K562 (cell line): Measurements from ENCODE around the gene ATL2. TPM values are rescaled to one million over a fixed set of nuclear protein-coding genes. Genes with fewer than 3 reads are reported as not detected.
A peak's percentile ranks its signal among the peaks of the same experiment; 100 is the strongest.

ENCODE experiments used
- ATAC-seq: fragments of 200-7000 bp; cut with Tn5 transposase; 3 replicates; pipeline ENCODE4 v1.9.1; 2020; ENCODE audit warnings: moderate library complexity
- BruUV-seq: library from RNA; stranded (reverse); fragments of 400-500 nt; replicated peaks from 2 replicates; lab custom pipeline; 2021; lab: Mats Ljungman, UMichigan
- CTCF ChIA-PET: fragments of 300-600 bp; formaldehyde crosslinking; extraction: SDS; loops from one replicate; lab custom pipeline; 2021; ENCODE audit warnings: low intra/inter-chr PET ratio; lab: Yijun Ruan, JAX
- POLR2A ChIA-PET: fragments of 300-600, 350-650 bp; sonication (Branson Sonifier 250); formaldehyde crosslinking; extraction: SDS; loops from one replicate; lab custom pipeline; 2021; ENCODE audit warnings: antibody characterized with exemption, inconsistent platforms; lab: Yijun Ruan, JAX
- DNase-seq, 4 experiments: peaks; one replicate each; pipeline versions ENCODE4 v3.0.0 to v3.0.0-alpha.2; 2011 to 2018; ENCODE audit warnings: low spot score in 3 of 4, mixed read lengths in 3 of 4; ENCODE audit errors: extremely low read depth in 1 of 4
- FAIRE-seq: peaks from 2 replicates; lab custom pipeline; 2011; peaks lifted over from hg19 to GRCh38; lab: Jason Lieb, UNC
- H2AFZ ChIP-seq: 2 replicates; pipeline ENCODE4 v1.6.0; 2011; ENCODE audit warnings: low read depth, low read length, control low read depth, inconsistent platforms
- H3K27ac ChIP-seq: fragments of 200-600 bp; 3 replicates; pipeline ENCODE4 v1.8.0; 2011; ENCODE audit warnings: low read depth, mild to moderate bottlenecking, control low read depth, inconsistent platforms, low read length, moderate library complexity, mixed read lengths; ENCODE audit errors: extremely low read depth
- H3K27me3 ChIP-seq, 2 experiments: fragments of 300-600 bp in 1 of 2; 2 replicates in 1 of 2; 3 replicates in 1 of 2; pipeline versions ENCODE4 v1.6.0 to v1.8.0; 2011; ENCODE audit warnings: inconsistent platforms in 2 of 2, low read length in 2 of 2, mild to moderate bottlenecking in 1 of 2, mixed read lengths in 1 of 2, moderate library complexity in 1 of 2; ENCODE audit not compliant: control insufficient read depth in 2 of 2, insufficient read depth in 2 of 2
- H3K36me3 ChIP-seq: fragments of 300-600 bp; 3 replicates; pipeline ENCODE4 v1.8.0; 2011; ENCODE audit warnings: mild to moderate bottlenecking, low read length, inconsistent platforms; ENCODE audit not compliant: control insufficient read depth, insufficient read depth
- H3K4me1 ChIP-seq, 2 experiments: fragments of 200-600 bp in 1 of 2; replicated peaks in 1 of 2; 2 replicates in 1 of 2; 3 replicates in 1 of 2; pipeline versions ENCODE4 v1.5.1 to v1.8.0; 2011; ENCODE audit warnings: inconsistent platforms in 2 of 2, low read length in 2 of 2, mild to moderate bottlenecking in 1 of 2, mixed read lengths in 1 of 2, moderate library complexity in 1 of 2; ENCODE audit not compliant: control insufficient read depth in 2 of 2, insufficient read depth in 2 of 2
- H3K4me2 ChIP-seq: 2 replicates; pipeline ENCODE4 v1.6.1; 2011; ENCODE audit warnings: low read length, control low read depth, inconsistent platforms, mixed read lengths; ENCODE audit not compliant: insufficient read depth
- H3K4me3 ChIP-seq: fragments of 200-600 bp; sonication (generic), shearing (Covaris generic); 2 replicates; pipeline ENCODE4 v1.5.1; 2016; ENCODE audit warnings: control low read depth, inconsistent platforms
- H3K79me2 ChIP-seq: fragments of 200-600 bp; 3 replicates; pipeline ENCODE4 v1.8.0; 2011; ENCODE audit warnings: low read length, inconsistent platforms; ENCODE audit not compliant: control insufficient read depth, insufficient read depth
- H3K9ac ChIP-seq, 2 experiments: 2 replicates each; pipeline versions ENCODE4 v1.6.0 to v1.6.1; 2011; ENCODE audit warnings: low read depth in 2 of 2, low read length in 2 of 2, control low read depth in 1 of 2, inconsistent platforms in 1 of 2, mild to moderate bottlenecking in 1 of 2, mixed read lengths in 1 of 2; ENCODE audit not compliant: insufficient read depth in 1 of 2
- H3K9me1 ChIP-seq: one replicate; pipeline ENCODE4 v1.6.0; 2011; ENCODE audit warnings: inconsistent platforms, mild to moderate bottlenecking, low read length, moderate library complexity; ENCODE audit not compliant: control insufficient read depth, insufficient read depth
- H3K9me3 ChIP-seq: replicated peaks from 2 replicates; pipeline ENCODE4 v1.5.1; 2011; ENCODE audit warnings: low read depth, low read length, inconsistent platforms; ENCODE audit not compliant: control insufficient read depth, insufficient read depth
- H4K20me1 ChIP-seq: replicated peaks from 2 replicates; pipeline ENCODE4 v1.6.1; 2011; ENCODE audit warnings: low read length, inconsistent platforms, mixed read lengths; ENCODE audit not compliant: control insufficient read depth, insufficient read depth
- KLF6 ChIP-seq: fragments of 250-450 bp; sonication (Bioruptor Pico); IDR thresholded peaks from 2 replicates; pipeline ENCODE4 v1.4.0; 2020; ENCODE audit warnings: mild to moderate bottlenecking, moderate library complexity, borderline replicate concordance
- MAX ChIP-seq: sonication (generic); formaldehyde crosslinking; IDR thresholded peaks from 2 replicates; pipeline ENCODE4 v1.9.0; 2022; ENCODE audit warnings: mild to moderate bottlenecking, missing genetic modification reagents
- YBX1 ChIP-seq: fragments of 450-650 bp; IDR thresholded peaks from 2 replicates; pipeline ENCODE4 v1.7.1; 2016; ENCODE audit warnings: mild to moderate bottlenecking
- ZBTB33 ChIP-seq: sonication (generic); formaldehyde crosslinking; IDR thresholded peaks from 2 replicates; pipeline ENCODE4 v1.8.1; 2023; ENCODE audit warnings: mild to moderate bottlenecking, missing genetic modification reagents
- ZNF165 ChIP-seq: fragments of 250-450 bp; sonication (Bioruptor Pico); IDR thresholded peaks from 2 replicates; pipeline ENCODE4 v1.4.0; 2020; ENCODE audit warnings: borderline replicate concordance
- ZNF316 ChIP-seq: fragments of 450-650 bp; IDR thresholded peaks from 2 replicates; pipeline ENCODE4 v1.6.1; 2016
- WGBS: fragments of 100-300 bp; shearing (Covaris generic); methylation state at CpG from one replicate; pipeline ENCODE4 v1.1.6; 2016; ENCODE audit warnings: low coverage, mixed read lengths; ENCODE audit not compliant: insufficient coverage; ENCODE audit errors: missing lambda C conversion rate; 5-methylcytosine and 5-hydroxymethylcytosine counted together
- in situ Hi-C: fragments of 300-500 bp; cut with MboI; formaldehyde crosslinking; loops from 4 replicates; pipeline ENCODE4 v1.15.0; 2018; ENCODE audit warnings: inconsistent platforms, mixed read lengths
- intact Hi-C: fragments of 100-400 bp; cut with micrococcal nuclease; formaldehyde crosslinking; loops from 2 replicates; pipeline ENCODE4 v1.14.2; 2022
- polyA plus RNA-seq, 8 experiments: library from polyadenylated mRNA; depleted of rRNA in 4 of 8; stranded (reverse) in 5 of 8; unstranded in 3 of 8; fragments of >200 nt; fragmentation: Nextera tagmentation in 2 of 8; fragmentation: Illumina TruSeq in 1 of 8; extraction: Ambion mirVana in 2 of 8; extraction: Trizol in 1 of 8; gene quantifications; 2 replicates each; pipeline versions ENCODE4 v1.2.1 to v1.2.3, GENCODE V29; 2011 to 2014; ENCODE audit warnings: inconsistent platforms in 1 of 8, missing spikeins in 1 of 8
- total RNA-seq, 7 experiments: library from RNA; depleted of rRNA in 6 of 7; stranded (reverse); fragments of >200 nt in 6 of 7; fragmentation: Illumina TruSeq in 2 of 7; extraction: Trizol in 2 of 7; gene quantifications; 2 replicates each; pipeline versions ENCODE4 v1.2.1 to v1.2.3, GENCODE V29; 2011 to 2021; ENCODE audit warnings: low replicate concordance in 1 of 7
- TF ChIP-seq, protein P1 (sequence below): fragments of 250-450 bp; sonication (Bioruptor Pico); IDR thresholded peaks from 2 replicates; pipeline ENCODE4 v1.4.0; 2020; ENCODE audit warnings: mild to moderate bottlenecking, moderate library complexity

Gene ATL2
- total and polyA plus RNA-seq, 9 of the 15 experiments (the other 6 are each of a cell fraction or from before 2014, with no cell fraction given): 12.0 to 80.8 (median 70.2) TPM

DNA sequence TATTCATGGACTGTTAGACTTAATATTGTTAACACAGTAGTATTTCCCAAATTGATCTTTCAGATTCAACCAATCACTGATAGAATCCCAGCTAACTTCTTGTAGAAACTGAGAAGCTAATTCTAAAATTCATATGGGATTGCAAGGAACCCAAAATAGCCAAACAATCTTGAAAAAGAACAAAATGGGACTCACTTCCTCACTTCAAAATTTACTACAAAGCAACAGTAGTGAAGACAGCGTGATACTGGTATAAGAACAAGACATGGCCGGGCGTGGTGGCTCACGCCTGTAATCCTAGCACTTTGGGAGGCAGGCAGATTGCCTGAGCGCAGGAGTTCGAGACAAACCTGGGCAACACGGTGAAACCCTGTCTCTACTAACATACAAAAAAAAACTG is 46.3 kb downstream of the ATL2 start:
- intact Hi-C loops: no loop called here
- CTCF ChIA-PET: no interaction called here
- peaks cover 41% of the 10 kb centered on the region for H3K79me2 ChIP-seq
- FAIRE-seq: no peak
- H3K9me3 ChIP-seq: no peaks in the 10 kb centered on the region; the same call in 1 of the 2 replicates
- POLR2A ChIA-PET: no interaction called here
- WGBS: 92% methylated on average over 7 of the region's 7 CpGs
- no peaks in the 10 kb centered on the region for H3K27me3 ChIP-seq
- H4K20me1 ChIP-seq: no peaks in the 10 kb centered on the region
- H3K9me1 ChIP-seq: no peaks in the 10 kb centered on the region
- H3K4me1 ChIP-seq: peaks cover 3 to 5% of the 10 kb centered on the region in 2 experiments; a peak in 1 of 5 replicates
- DNase-seq: no peak
- H3K27ac ChIP-seq: no peak overlapping the region
- no peak overlapping the region for H3K4me2 ChIP-seq
- H3K4me3 ChIP-seq: no peak overlapping the region
- TF ChIP-seq ZNF165 (CRISPR knock-in tag): no peak
- TF ChIP-seq KLF6 (CRISPR knock-in tag): no peak
- no peak overlapping the region for H2AFZ ChIP-seq
- no TSS peak for BruUV-seq
- no peak overlapping the region for H3K9ac ChIP-seq
- ATAC-seq: no peak
- peaks cover 36% of the 10 kb centered on the region; the same call in 2 of the 3 replicates for H3K36me3 ChIP-seq
- in situ Hi-C loops: no loop called here

GRCh38 chr2:38327580-38327979 is 49.5 kb downstream of the ATL2 start:
- WGBS: 94% methylated on average over 9 of the region's 9 CpGs
- ChIA-PET POLR2A (interaction anchor here (0.8 to 3.2 kb wide), 4 partner anchors 9 to 49 kb away, joined by 3 to 8 read pairs (median 3); no protein-coding TSS in a partner anchor), CTCF (no interaction called here)
- no peak overlapping the region for H3K4me3 ChIP-seq
- ATAC-seq (no peak), DNase-seq (no peak), FAIRE-seq (no peak)
- in situ Hi-C loops: loop anchor here (10.0 kb wide), 1 partner anchor 417 kb away; no protein-coding TSS in a partner anchor
- H3K9ac ChIP-seq: no peak overlapping the region
- no peaks in the 10 kb centered on the region; the same call in 1 of the 2 replicates for H3K9me3 ChIP-seq
- 0 out of 5 replicates have a peak, but pooled peaks cover 3 to 5% of the 10 kb centered on the region in 2 experiments for H3K4me1 ChIP-seq
- no TSS peak for BruUV-seq
- H3K36me3 ChIP-seq: peaks cover 26% of the 10 kb centered on the region; the same call in 2 of the 3 replicates
- H3K27ac ChIP-seq: no peak overlapping the region
- H3K4me2 ChIP-seq: no peak overlapping the region
- H3K9me1 ChIP-seq: no peaks in the 10 kb centered on the region
- H4K20me1 ChIP-seq: no peaks in the 10 kb centered on the region
- TF ChIP-seq YBX1 (no peak), ZBTB33 (peak; percentile 85), MAX (CRISPR knock-in tag) (no peak), ZNF316 (no peak)
- TF ChIP-seq, protein P1, sequence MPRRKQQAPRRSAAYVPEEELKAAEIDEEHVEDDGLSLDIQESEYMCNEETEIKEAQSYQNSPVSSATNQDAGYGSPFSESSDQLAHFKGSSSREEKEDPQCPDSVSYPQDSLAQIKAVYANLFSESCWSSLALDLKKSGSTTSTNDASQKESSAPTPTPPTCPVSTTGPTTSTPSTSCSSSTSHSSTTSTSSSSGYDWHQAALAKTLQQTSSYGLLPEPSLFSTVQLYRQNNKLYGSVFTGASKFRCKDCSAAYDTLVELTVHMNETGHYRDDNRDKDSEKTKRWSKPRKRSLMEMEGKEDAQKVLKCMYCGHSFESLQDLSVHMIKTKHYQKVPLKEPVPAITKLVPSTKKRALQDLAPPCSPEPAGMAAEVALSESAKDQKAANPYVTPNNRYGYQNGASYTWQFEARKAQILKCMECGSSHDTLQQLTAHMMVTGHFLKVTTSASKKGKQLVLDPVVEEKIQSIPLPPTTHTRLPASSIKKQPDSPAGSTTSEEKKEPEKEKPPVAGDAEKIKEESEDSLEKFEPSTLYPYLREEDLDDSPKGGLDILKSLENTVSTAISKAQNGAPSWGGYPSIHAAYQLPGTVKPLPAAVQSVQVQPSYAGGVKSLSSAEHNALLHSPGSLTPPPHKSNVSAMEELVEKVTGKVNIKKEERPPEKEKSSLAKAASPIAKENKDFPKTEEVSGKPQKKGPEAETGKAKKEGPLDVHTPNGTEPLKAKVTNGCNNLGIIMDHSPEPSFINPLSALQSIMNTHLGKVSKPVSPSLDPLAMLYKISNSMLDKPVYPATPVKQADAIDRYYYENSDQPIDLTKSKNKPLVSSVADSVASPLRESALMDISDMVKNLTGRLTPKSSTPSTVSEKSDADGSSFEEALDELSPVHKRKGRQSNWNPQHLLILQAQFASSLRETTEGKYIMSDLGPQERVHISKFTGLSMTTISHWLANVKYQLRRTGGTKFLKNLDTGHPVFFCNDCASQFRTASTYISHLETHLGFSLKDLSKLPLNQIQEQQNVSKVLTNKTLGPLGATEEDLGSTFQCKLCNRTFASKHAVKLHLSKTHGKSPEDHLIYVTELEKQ: no peak
- no peak overlapping the region for H2AFZ ChIP-seq
- intact Hi-C loops: no loop called here
- peaks cover 60% of the 10 kb centered on the region for H3K79me2 ChIP-seq
- no peaks in the 10 kb centered on the region for H3K27me3 ChIP-seq
